Stimulated activated CD8-positive, alpha-beta memory T cell treated with anti-CD3 and anti-CD28 coated beads, Interleukin-4, amount 100 ng/mL, for 1 hour (primary cell): Measurements from ENCODE around the gene RECQL.
A peak's percentile ranks its signal among the peaks of the same experiment; 100 is the strongest.

Source experiments
- DNase-seq, 2 donors: peaks; one replicate each; pipeline ENCODE4 v3.0.0-alpha.2; 2020; ENCODE audit warnings: low read depth in 2 of 2, low spot score in 1 of 2

Gene RECQL

GRCh38 chr12:21501258-21502163 lies at the start of gene RECQL, which contains the start of gene GOLT1B:
TSS of gene RECQL (minus strand) at chr12:21501635. CDS start at chr12:21499570, 2,065 bp downstream.
TSS of gene GOLT1B (plus strand) at chr12:21501789. CDS start at chr12:21501924, 135 bp downstream.
- DNase-seq, result peak; percentile 65 to 81

GRCh38 chr12:21547437-21547836 lies 46.0 kb upstream of the RECQL start:
- DNase-seq, result no peak

- no peak for DNase-seq
These were observed 45.3 kb upstream of the RECQL start for GRCh38 chr12:21546716-21547115.

GRCh38 chr12:21545557-21545956 lies 44.1 kb upstream of the RECQL start:
- no peak for DNase-seq

- no peak for DNase-seq
These were observed 41.7 kb upstream of the RECQL start for GRCh38 chr12:21543151-21543550.

GRCh38 chr12:21542403-21542802 lies 41.0 kb upstream of the RECQL start:
- no peak for DNase-seq

- DNase-seq, result no peak
These were observed 40.3 kb upstream of the RECQL start for GRCh38 chr12:21541773-21542172.

GRCh38 chr12:21539797-21540196 lies 38.4 kb upstream of the RECQL start:
- no peak for DNase-seq

- no peak for DNase-seq
These were observed 36.7 kb upstream of the RECQL start for GRCh38 chr12:21538061-21538653.

- no peak for DNase-seq
These were observed 28.0 kb upstream of the RECQL start for GRCh38 chr12:21529456-21529855.

- no peak for DNase-seq
These were observed 27.5 kb upstream of the RECQL start for GRCh38 chr12:21528953-21529352.

- DNase-seq, result peak; percentile 6 to 11
These were observed 26.2 kb upstream of the RECQL start for GRCh38 chr12:21527451-21528180.

GRCh38 chr12:21526721-21527345 lies 25.4 kb upstream of the RECQL start:
- no peak for DNase-seq

- DNase-seq, result no peak
These were observed 24.6 kb upstream of the RECQL start, which contains the start of gene SPX for GRCh38 chr12:21526053-21526452. TSS of gene SPX (plus strand) at chr12:21526296. CDS start at chr12:21526473, 177 bp downstream.

- DNase-seq, result no peak
These were observed 21.7 kb upstream of the RECQL start for GRCh38 chr12:21523148-21523547.

- DNase-seq, result no peak
These were observed 20.1 kb upstream of the RECQL start for GRCh38 chr12:21521541-21521940.

GRCh38 chr12:21518451-21518850 lies 17.0 kb upstream of the RECQL start:
- DNase-seq, result no peak

GRCh38 chr12:21516281-21516680 lies 14.8 kb upstream of the RECQL start:
- DNase-seq, result no peak

- DNase-seq, result no peak
These were observed 8.3 kb upstream of the RECQL start for GRCh38 chr12:21509768-21510167.

- DNase-seq, result no peak
These were observed 6.4 kb upstream of the RECQL start for GRCh38 chr12:21507849-21508248.

GRCh38 chr12:21505888-21506287 lies 4.5 kb upstream of the RECQL start:
- DNase-seq, result no peak
